Spinal cord (tissue), 10 donors: ENCODE measurements around the gene LAMP2. TPM values are rescaled to one million over a fixed set of nuclear protein-coding genes. Genes with fewer than 3 reads are reported as not detected.
A peak's percentile ranks its signal among the peaks of the same experiment; 100 is the strongest.

Experiments
- DNase-seq, 6 donors: peaks; one replicate each; pipeline versions ENCODE4 v3.0.0 to v3.0.0-alpha.2; 2013 to 2015; ENCODE audit warnings: low spot score in 6 of 6, low read depth in 4 of 6
- H3K27ac ChIP-seq: one replicate; pipeline ENCODE4 v1.5.1; 2013; ENCODE audit warnings: low read depth, low read length, control low read depth
- H3K27me3 ChIP-seq: one replicate; pipeline ENCODE4 v1.6.1; 2013; ENCODE audit warnings: low read length; ENCODE audit not compliant: control insufficient read depth, insufficient read depth
- H3K36me3 ChIP-seq: one replicate; pipeline ENCODE4 v1.6.1; 2013; ENCODE audit warnings: low read length; ENCODE audit not compliant: control insufficient read depth, insufficient read depth
- H3K4me1 ChIP-seq: one replicate; pipeline ENCODE4 v1.6.1; 2013; ENCODE audit warnings: low read length; ENCODE audit not compliant: control insufficient read depth, insufficient read depth
- H3K4me3 ChIP-seq: one replicate; pipeline ENCODE4 v1.5.1; 2013; ENCODE audit warnings: low read depth, low read length, control low read depth
- H3K9me3 ChIP-seq: one replicate; pipeline ENCODE4 v1.6.1; 2013; ENCODE audit warnings: low read length; ENCODE audit not compliant: control insufficient read depth, insufficient read depth
- WGBS: methylation state at CpG from one replicate; pipeline ENCODE4 v1.1.5; 2013; ENCODE audit warnings: missing lambda C conversion rate; ENCODE audit not compliant: insufficient coverage; 5-methylcytosine and 5-hydroxymethylcytosine counted together
- polyA plus RNA-seq, 2 donors: library from polyadenylated mRNA; unstranded; fragments of 120-200 nt; gene quantifications; one replicate each; pipeline ENCODE4 v1.2.1, GENCODE V29; 2013; ENCODE audit not compliant: insufficient read length in 2 of 2
- total RNA-seq, 2 donors: library from RNA; depleted of rRNA in 1 of 2; stranded (reverse); fragments of 120-200 nt in 1 of 2; fragments of >200 nt in 1 of 2; gene quantifications; one replicate each; pipeline versions ENCODE4 v1.2.3 to v1.2.4, GENCODE V29; 2013 to 2014
- donor health status: healthy.

LAMP2 gene
- total and polyA plus RNA-seq, 4 donors = 71.6 to 155 (median 107) TPM

DNA sequence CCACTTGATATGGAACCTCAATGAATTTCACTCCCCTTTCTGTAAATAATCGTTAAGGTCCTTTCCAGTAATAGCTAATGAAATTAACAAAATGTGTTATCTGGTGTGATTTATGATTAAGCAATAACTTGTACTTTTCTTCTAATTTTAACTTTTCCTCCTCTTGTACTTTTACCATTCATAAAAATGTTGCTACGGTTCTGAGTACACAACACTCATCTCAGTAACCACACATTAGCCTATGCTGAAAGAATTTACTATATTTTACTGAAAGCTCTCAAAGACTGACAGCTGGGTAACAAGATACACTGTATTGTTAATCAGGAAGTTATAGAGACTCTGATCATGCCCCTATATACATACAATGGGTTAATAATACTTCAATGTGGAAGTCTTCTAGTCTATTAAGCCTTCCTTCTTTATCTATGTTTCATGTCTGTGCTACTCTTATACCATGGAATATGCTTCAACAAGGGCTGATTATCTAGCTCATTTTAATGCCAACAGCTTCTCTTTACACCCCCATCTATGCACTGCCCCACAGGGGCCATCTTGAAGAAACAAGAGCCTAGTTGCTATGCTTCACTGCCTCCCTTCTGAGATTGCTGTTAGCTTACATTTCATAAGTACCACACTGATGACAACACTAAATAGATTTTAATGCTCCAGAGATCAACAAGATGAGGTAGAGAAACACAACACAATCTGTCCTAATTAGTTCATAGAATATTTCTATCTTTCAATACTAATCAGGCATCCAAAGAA is 39.1 kb downstream of the LAMP2 start:
- WGBS = no CpG with 5 or more reads among the region's 2 CpGs
- no peaks in the 10 kb centered on the region for H3K27me3 ChIP-seq

GRCh38 chrX:120428309-120428708 is 40.8 kb downstream of the LAMP2 start:
- Histone ChIP-seq H3K27me3 (no peaks in the 10 kb centered on the region), H3K4me3 (no peak overlapping the region), H3K4me1 (no peaks in the 10 kb centered on the region), H3K9me3 (no peaks in the 10 kb centered on the region), H3K36me3 (no peaks in the 10 kb centered on the region), H3K27ac (peak overlapping the region; percentile 19)
- 17% methylated on average over 1 of the region's 2 CpGs for WGBS
- DNase-seq = peak in 1 of 6 donors; percentile 41

More for the DNA sequence above, 39.1 kb downstream of the LAMP2 start:
- Histone ChIP-seq H3K36me3 (no peaks in the 10 kb centered on the region), H3K27ac (no peak overlapping the region), H3K4me1 (no peaks in the 10 kb centered on the region), H3K4me3 (no peak overlapping the region), H3K9me3 (no peaks in the 10 kb centered on the region)
- DNase-seq = peak in 1 of 6 donors; percentile 85

GRCh38 chrX:120426599-120426998 is 42.5 kb downstream of the LAMP2 start:
- DNase-seq = no peak
- no peaks in the 10 kb centered on the region for H3K36me3 ChIP-seq
- H3K27me3 ChIP-seq = no peaks in the 10 kb centered on the region
- no peaks in the 10 kb centered on the region for H3K4me1 ChIP-seq
- peak overlapping the region; percentile 71 for H3K27ac ChIP-seq
- no peaks in the 10 kb centered on the region for H3K9me3 ChIP-seq
- no peak overlapping the region for H3K4me3 ChIP-seq

DNA sequence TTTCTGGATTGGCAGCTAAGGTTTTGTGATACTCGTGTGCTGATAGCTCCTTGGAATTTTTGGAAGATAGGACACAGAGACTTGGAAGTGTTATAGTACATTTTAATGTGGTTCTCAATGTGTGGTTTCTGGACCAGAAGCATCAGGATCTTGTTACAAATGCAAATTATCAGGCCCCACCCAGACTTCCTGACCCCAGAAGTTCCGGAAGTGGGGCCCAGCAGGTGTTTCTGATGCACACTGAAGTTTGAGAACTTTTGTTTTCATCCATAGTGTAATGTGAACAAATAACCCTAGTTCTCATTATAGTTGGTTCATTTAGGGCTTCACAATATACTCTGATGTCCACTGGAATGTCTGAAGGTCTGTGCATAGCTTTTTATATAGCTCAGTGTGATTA is 49.6 kb downstream of the LAMP2 start:
- 80% methylated on average over 1 of the region's 2 CpGs for WGBS
- no peaks in the 10 kb centered on the region for H3K4me1 ChIP-seq
- H3K36me3 ChIP-seq = no peaks in the 10 kb centered on the region
- no peaks in the 10 kb centered on the region for H3K9me3 ChIP-seq
- DNase-seq = no peak
- H3K4me3 ChIP-seq = no peak overlapping the region
- no peak overlapping the region for H3K27ac ChIP-seq
- no peaks in the 10 kb centered on the region for H3K27me3 ChIP-seq

DNA sequence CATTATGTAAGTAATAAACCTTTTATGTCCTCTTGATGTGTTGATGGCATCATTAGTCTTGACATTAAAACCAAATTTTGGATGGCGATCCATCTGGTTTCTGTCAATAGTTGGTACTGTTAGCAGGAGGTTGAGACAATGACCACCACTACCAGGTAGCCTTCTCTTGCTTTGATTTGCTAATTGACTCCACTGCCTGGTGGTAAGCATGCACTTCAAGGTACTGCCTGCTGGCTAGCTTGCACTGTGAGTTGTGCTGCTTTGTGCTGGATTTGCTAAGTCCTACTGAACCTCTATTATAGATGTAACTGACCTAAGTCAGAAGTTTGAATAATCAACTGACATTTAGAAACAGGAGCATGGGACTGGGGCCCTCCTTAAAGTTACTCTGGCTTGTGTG is 60.9 kb downstream of the LAMP2 start:
- Histone ChIP-seq H3K27ac (no peak overlapping the region), H3K27me3 (no peaks in the 10 kb centered on the region), H3K4me3 (no peak overlapping the region), H3K9me3 (peaks cover 5% of the 10 kb centered on the region), H3K4me1 (no peaks in the 10 kb centered on the region), H3K36me3 (no peaks in the 10 kb centered on the region)
- no peak for DNase-seq
- WGBS = 60% methylated on average over 1 of the region's 1 CpG

DNA sequence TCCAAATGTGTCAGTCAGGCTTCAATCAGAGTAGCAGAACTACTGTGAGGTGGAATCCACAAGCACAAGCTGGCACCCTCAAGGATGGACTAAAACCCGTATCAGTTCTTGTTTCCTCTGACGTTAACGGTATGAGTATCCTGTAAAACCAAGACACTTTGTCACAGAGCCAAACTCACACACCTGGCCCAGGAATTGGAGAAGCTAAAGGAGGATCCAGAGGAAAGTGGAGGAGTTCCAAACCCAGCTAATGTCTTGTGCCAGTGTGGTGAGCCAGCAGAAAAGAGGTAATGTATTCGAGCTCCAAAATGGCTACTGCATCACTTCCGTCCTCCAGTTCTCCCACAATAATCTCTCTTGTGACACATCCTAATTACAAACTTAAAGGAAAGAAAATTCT is 62.5 kb downstream of the LAMP2 start:
- peaks cover 5% of the 10 kb centered on the region for H3K9me3 ChIP-seq
- no peak for DNase-seq
- H3K4me3 ChIP-seq = no peak overlapping the region
- no peak overlapping the region for H3K27ac ChIP-seq
- no peaks in the 10 kb centered on the region for H3K27me3 ChIP-seq
- no peaks in the 10 kb centered on the region for H3K36me3 ChIP-seq
- no peaks in the 10 kb centered on the region for H3K4me1 ChIP-seq
- 86% methylated on average over 3 of the region's 5 CpGs for WGBS

DNA sequence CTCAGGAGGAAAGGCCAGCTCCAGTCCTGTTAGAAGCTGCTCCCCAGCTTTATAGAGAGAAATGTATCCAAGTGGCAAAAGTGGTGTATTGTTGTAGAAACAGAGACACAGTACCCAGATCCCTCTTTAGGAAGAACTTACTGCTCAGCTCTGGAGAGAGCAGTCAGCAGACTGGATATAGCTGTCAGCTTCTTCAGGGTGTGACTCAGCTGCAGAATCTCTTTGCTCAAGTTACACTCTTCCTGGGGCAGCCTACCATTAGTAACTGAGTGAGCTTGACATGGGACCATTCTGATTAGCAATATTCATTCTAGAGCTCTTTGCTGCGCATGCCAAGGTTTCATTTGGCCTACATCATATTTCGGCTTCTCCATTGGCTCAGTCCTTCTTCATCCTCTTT is 66.7 kb downstream of the LAMP2 start:
- WGBS = 80% methylated on average over 2 of the region's 2 CpGs
- Histone ChIP-seq H3K27ac (no peak overlapping the region), H3K36me3 (no peaks in the 10 kb centered on the region), H3K4me3 (no peak overlapping the region), H3K27me3 (no peaks in the 10 kb centered on the region), H3K9me3 (peaks cover 2% of the 10 kb centered on the region), H3K4me1 (no peaks in the 10 kb centered on the region)
- DNase-seq = no peak

DNA sequence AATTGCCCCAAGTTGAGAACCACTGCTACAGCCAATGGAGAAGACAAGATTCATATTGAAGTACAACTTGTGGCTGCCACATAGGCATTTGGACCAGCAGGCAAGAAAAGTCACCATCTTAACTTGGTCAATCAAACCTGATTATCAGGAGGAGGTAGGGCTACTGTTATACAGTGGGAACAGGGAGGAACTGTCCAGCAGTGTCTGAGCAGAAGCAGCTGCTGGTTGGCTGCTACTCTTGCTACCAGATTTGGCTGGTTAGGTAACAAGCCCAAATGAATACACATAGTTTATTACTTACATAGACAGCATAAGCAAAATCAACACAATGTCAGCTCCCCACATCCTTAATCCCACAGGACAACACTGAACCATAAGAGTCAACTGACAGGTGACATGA is 67.8 kb downstream of the LAMP2 start:
- Histone ChIP-seq H3K27me3 (no peaks in the 10 kb centered on the region), H3K4me3 (no peak overlapping the region), H3K36me3 (no peaks in the 10 kb centered on the region), H3K9me3 (peaks cover 2% of the 10 kb centered on the region), H3K27ac (no peak overlapping the region), H3K4me1 (no peaks in the 10 kb centered on the region)
- DNase-seq = no peak

DNA sequence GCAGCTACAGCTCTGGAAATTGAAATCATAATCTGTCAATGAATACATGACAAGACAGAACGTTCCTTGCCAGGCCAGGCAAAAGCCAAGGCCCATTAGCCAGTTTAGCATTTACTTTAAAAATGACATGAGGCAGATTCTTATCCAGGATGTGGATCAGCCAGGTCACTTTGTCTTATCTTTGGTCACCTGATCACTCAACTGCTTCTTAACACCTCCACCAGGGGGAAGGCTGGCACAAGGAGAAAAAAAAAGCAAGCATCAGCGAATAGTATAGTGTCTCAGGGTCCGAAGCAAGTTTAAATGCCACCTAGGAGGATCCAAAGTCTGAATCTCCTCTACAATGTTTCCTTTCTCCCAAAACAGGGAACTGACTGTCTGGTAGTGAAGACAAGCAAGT is 88.4 kb downstream of the LAMP2 start:
- no peak for DNase-seq
- H3K36me3 ChIP-seq = no peaks in the 10 kb centered on the region
- H3K27me3 ChIP-seq = no peaks in the 10 kb centered on the region

GRCh38 chrX:120379937-120380681 is 89.0 kb downstream of the LAMP2 start:
- no peak overlapping the region for H3K27ac ChIP-seq
- 47% methylated on average over 3 of the region's 6 CpGs for WGBS
- H3K9me3 ChIP-seq = no peaks in the 10 kb centered on the region
- no peaks in the 10 kb centered on the region for H3K36me3 ChIP-seq
- no peaks in the 10 kb centered on the region for H3K4me1 ChIP-seq
- no peak for DNase-seq
- H3K27me3 ChIP-seq = no peaks in the 10 kb centered on the region
- H3K4me3 ChIP-seq = no peak overlapping the region

More for the DNA sequence above, 88.4 kb downstream of the LAMP2 start:
- Histone ChIP-seq H3K4me3 (no peak overlapping the region), H3K4me1 (no peaks in the 10 kb centered on the region), H3K27ac (no peak overlapping the region), H3K9me3 (no peaks in the 10 kb centered on the region)
- 33% methylated on average over 1 of the region's 3 CpGs for WGBS
